Measurements from ENCODE around the gene UGT1A9.
"Not testable (repeated sequence)": the region's sequence is repeated elsewhere in the genome, so short reads cannot be mapped to it uniquely, and the experiment has no call there.

UGT1A9 gene

GRCh38 chr2:233671290-233672161, at the start of gene UGT1A9:
Gene UGT1A9, plus strand, starts transcription at chr2:233671898. Its CDS starts 37 bp downstream, at chr2:233671935.
- no peak for DNase-seq

- no peak for DNase-seq
Measured at GRCh38 chr2:233627331-233628025, 44.2 kb upstream of the UGT1A9 start.

- DNase-seq, result not testable (repeated sequence)
Measured at GRCh38 chr2:233636306-233636705, 35.4 kb upstream of the UGT1A9 start, which contains the start of gene UGT1A10. Gene UGT1A10, plus strand, starts transcription at chr2:233636448. Its CDS starts 75 bp downstream, at chr2:233636523.

GRCh38 chr2:233638836-233639235, 32.9 kb upstream of the UGT1A9 start:
- no peak for DNase-seq

GRCh38 chr2:233639860-233640259, 31.8 kb upstream of the UGT1A9 start:
- no peak for DNase-seq

- DNase-seq, result no peak
Measured at GRCh38 chr2:233643128-233643527, 28.6 kb upstream of the UGT1A9 start.

- DNase-seq, result not testable (repeated sequence)
Measured at GRCh38 chr2:233646033-233646432, 25.7 kb upstream of the UGT1A9 start.

GRCh38 chr2:233650981-233651380, 20.7 kb upstream of the UGT1A9 start:
- DNase-seq, result no peak

- DNase-seq, result no peak
Measured at GRCh38 chr2:233651430-233651829, 20.3 kb upstream of the UGT1A9 start.

GRCh38 chr2:233654501-233654900, 17.2 kb upstream of the UGT1A9 start:
- no peak for DNase-seq

GRCh38 chr2:233655043-233655442, 16.7 kb upstream of the UGT1A9 start:
- no peak for DNase-seq

- not testable (repeated sequence) for DNase-seq
Measured at GRCh38 chr2:233655943-233656342, 15.8 kb upstream of the UGT1A9 start.

GRCh38 chr2:233656443-233656842, 15.3 kb upstream of the UGT1A9 start:
- DNase-seq, result no peak

GRCh38 chr2:233658610-233659009, 13.1 kb upstream of the UGT1A9 start:
- no peak for DNase-seq

- no peak for DNase-seq
Measured at GRCh38 chr2:233663911-233664310, 7.8 kb upstream of the UGT1A9 start.

GRCh38 chr2:233668605-233669260, 3.0 kb upstream of the UGT1A9 start:
- DNase-seq, result no peak

GRCh38 chr2:233672886-233673285, 1.2 kb downstream of the UGT1A9 start:
- DNase-seq, result no peak

- no peak for DNase-seq
Measured at GRCh38 chr2:233673896-233674295, 2.2 kb downstream of the UGT1A9 start.

GRCh38 chr2:233674314-233674713, 2.6 kb downstream of the UGT1A9 start:
- DNase-seq, result no peak

GRCh38 chr2:233674995-233675394, 3.3 kb downstream of the UGT1A9 start:
- no peak for DNase-seq

- no peak for DNase-seq
Measured at GRCh38 chr2:233676046-233676445, 4.3 kb downstream of the UGT1A9 start.

- DNase-seq, result no peak
Measured at GRCh38 chr2:233679196-233679595, 7.5 kb downstream of the UGT1A9 start.

- no peak for DNase-seq
Measured at GRCh38 chr2:233680361-233681045, 8.8 kb downstream of the UGT1A9 start.

Data from CD4-positive, alpha-beta T cell treated with Interleukin-17A for 4 hours (primary cell).